CD4-positive, alpha-beta T cell (primary cell): ENCODE measurements around the gene LMX1B. TPM values are rescaled to one million over a fixed set of nuclear protein-coding genes. Genes with fewer than 3 reads are reported as not detected.

Experiments used
- ATAC-seq: fragments of 200-7000 bp; cut with Tn5 transposase; one replicate; pipeline ENCODE4 v1.10.0; 2022; ENCODE audit warnings: mild to moderate bottlenecking; ENCODE audit not compliant: poor library complexity
- CTCF ChIA-PET: fragments of 350-600 bp; sonication (Branson Sonifier 250); formaldehyde crosslinking; loops from one replicate; lab custom pipeline; 2021; ENCODE audit warnings: antibody characterized with exemption, inconsistent platforms; lab: Charles Lee
- POLR2A ChIA-PET: fragments of 350-600 bp; sonication (Branson Sonifier 250); formaldehyde crosslinking; loops from one replicate; lab custom pipeline; 2021; ENCODE audit warnings: antibody characterized with exemption, inconsistent platforms; lab: Charles Lee
- DNase-seq, 14 experiments: peaks; one replicate each; pipeline ENCODE4 v3.0.0-alpha.2; 2013 to 2020; ENCODE audit warnings: mixed read lengths in 2 of 14
- H3K27ac ChIP-seq, 2 donors: one replicate each; pipeline versions ENCODE4 v1.5.1 to v1.7.0; 2013; ENCODE audit warnings: low read length in 2 of 2, low read depth in 1 of 2, mild to moderate bottlenecking in 1 of 2
- H3K27me3 ChIP-seq, 2 experiments: 1 replicate in 1 of 2; 2 replicates in 1 of 2; pipeline versions ENCODE4 v1.6.1 to v1.7.0; 2013; ENCODE audit warnings: low read length in 2 of 2, control low read depth in 1 of 2, mild to moderate bottlenecking in 1 of 2, moderate library complexity in 1 of 2; ENCODE audit not compliant: insufficient read depth in 2 of 2, control insufficient read depth in 1 of 2
- H3K36me3 ChIP-seq: one replicate; pipeline ENCODE4 v1.6.1; 2013; ENCODE audit warnings: low read length, control low read depth; ENCODE audit not compliant: insufficient read depth
- H3K4me1 ChIP-seq: one replicate; pipeline ENCODE4 v1.6.1; 2013; ENCODE audit warnings: low read length, control low read depth; ENCODE audit not compliant: insufficient read depth
- H3K4me3 ChIP-seq: one replicate; pipeline ENCODE4 v1.5.1; 2013; ENCODE audit warnings: mild to moderate bottlenecking, low read length, moderate library complexity
- H3K9me3 ChIP-seq, 2 experiments: 1 replicate in 1 of 2; 2 replicates in 1 of 2; pipeline versions ENCODE4 v1.6.1 to v1.7.0; 2013; ENCODE audit warnings: low read length in 2 of 2, mild to moderate bottlenecking in 2 of 2, control low read depth in 1 of 2, moderate library complexity in 1 of 2; ENCODE audit not compliant: control insufficient read depth in 1 of 2, insufficient read depth in 1 of 2
- H3K27ac Mint-ChIP-seq: one replicate; pipeline ENCODE4 v1.8.0; 2020; ENCODE audit warnings: mixed read lengths
- H3K27me3 Mint-ChIP-seq: one replicate; pipeline ENCODE4 v1.8.0; 2021; ENCODE audit warnings: mixed read lengths
- H3K36me3 Mint-ChIP-seq: one replicate; pipeline ENCODE4 v1.8.0; 2021; ENCODE audit warnings: low read depth, mixed read lengths
- H3K4me1 Mint-ChIP-seq: one replicate; pipeline ENCODE4 v1.8.0; 2021; ENCODE audit warnings: low read depth, mixed read lengths
- H3K4me3 Mint-ChIP-seq: one replicate; pipeline ENCODE4 v1.8.0; 2020; ENCODE audit warnings: mild to moderate bottlenecking, mixed read lengths
- H3K9me3 Mint-ChIP-seq: one replicate; pipeline ENCODE4 v1.8.0; 2020; ENCODE audit warnings: mixed read lengths
- CTCF ChIP-seq: fragments of 200-600 bp; IDR thresholded peaks from one replicate; pipeline ENCODE4 v1.8.0; 2022; ENCODE audit warnings: antibody characterized with exemption, mild to moderate bottlenecking
- intact Hi-C, 2 experiments: fragments of 100-400 bp; cut with DNase I in 1 of 2; cut with micrococcal nuclease in 1 of 2; formaldehyde crosslinking; loops; one replicate each; pipeline versions ENCODE4 v1.15.1 to v1.9.0; 2023 to 2025; cut with DNase I, micrococcal nuclease
- total RNA-seq, 174 experiments: library from RNA in 2 of 174; stranded (reverse) in 2 of 174; gene quantifications; one replicate each; pipeline ENCODE4 v1.2.3 and lab custom pipeline; 2021 to 2026

Gene LMX1B
- total RNA-seq, 2 experiments from 2014 or later = not detected

GRCh38 chr9:126698251-126698650 is 84.5 kb downstream of the LMX1B start:
- DNase-seq (no peak), ATAC-seq (no peak)
- no peak for TF ChIP-seq CTCF
- Mint-ChIP-seq H3K27ac (no peak overlapping the region), H3K4me1 (no peaks in the 10 kb centered on the region), H3K27me3 (peaks cover 22% of the 10 kb centered on the region), H3K36me3 (no peaks in the 10 kb centered on the region), H3K4me3 (no peak overlapping the region), H3K9me3 (no peaks in the 10 kb centered on the region)
- Histone ChIP-seq H3K36me3 (no peaks in the 10 kb centered on the region), H3K4me1 (no peaks in the 10 kb centered on the region), H3K4me3 (no peak overlapping the region), H3K27ac (no peak overlapping the region), H3K9me3 (no peaks in the 10 kb centered on the region), H3K27me3 (peaks cover under 1 to 7% of the 10 kb centered on the region in 2 experiments)
- CTCF ChIA-PET = no interaction called here
- POLR2A ChIA-PET = no interaction called here
- intact Hi-C loops = loop anchor here in 1 of 2 experiments (10.0 kb wide), 1 partner anchor 83 kb away; the partner anchor contains the start of gene LMX1B

GRCh38 chr9:126698756-126699155 is 85.0 kb downstream of the LMX1B start:
- DNase-seq (no peak), ATAC-seq (no peak)
- CTCF ChIA-PET = no interaction called here
- Mint-ChIP-seq H3K4me3 (no peak overlapping the region), H3K9me3 (no peaks in the 10 kb centered on the region), H3K27ac (no peak overlapping the region), H3K36me3 (no peaks in the 10 kb centered on the region), H3K27me3 (peaks cover 22% of the 10 kb centered on the region), H3K4me1 (no peaks in the 10 kb centered on the region)
- POLR2A ChIA-PET = no interaction called here
- no peaks in the 10 kb centered on the region for H3K4me1 ChIP-seq
- H3K27me3 ChIP-seq = peaks cover 5 to 8% of the 10 kb centered on the region in 2 experiments
- H3K4me3 ChIP-seq = no peak overlapping the region
- no peak for TF ChIP-seq CTCF
- H3K9me3 ChIP-seq = no peaks in the 10 kb centered on the region
- H3K27ac ChIP-seq = no peak overlapping the region
- H3K36me3 ChIP-seq = no peaks in the 10 kb centered on the region
- intact Hi-C loops = loop anchor here in 1 of 2 experiments (10.0 kb wide), 1 partner anchor 84 kb away; the partner anchor contains the start of gene LMX1B

GRCh38 chr9:126699401-126699881 is 85.7 kb downstream of the LMX1B start:
- intact Hi-C loops = loop anchor here in 1 of 2 experiments (10.0 kb wide), 1 partner anchor 85 kb away; the partner anchor contains the start of gene LMX1B
- no peak for TF ChIP-seq CTCF
- Mint-ChIP-seq H3K4me3 (no peak overlapping the region), H3K9me3 (no peaks in the 10 kb centered on the region), H3K27me3 (peaks cover 26% of the 10 kb centered on the region), H3K4me1 (peaks cover 2% of the 10 kb centered on the region), H3K36me3 (no peaks in the 10 kb centered on the region), H3K27ac (no peak overlapping the region)
- no peak for ATAC-seq
- Histone ChIP-seq H3K27me3 (peaks cover 12 to 14% of the 10 kb centered on the region in 2 experiments), H3K9me3 (no peaks in the 10 kb centered on the region), H3K27ac (no peak overlapping the region), H3K4me1 (peaks cover under 1% of the 10 kb centered on the region), H3K36me3 (no peaks in the 10 kb centered on the region), H3K4me3 (no peak overlapping the region)
- POLR2A ChIA-PET = no interaction called here
- DNase-seq = no peak
- CTCF ChIA-PET = no interaction called here
